DND-41 (cell line): Measurements from ENCODE around the gene LHPP.

ENCODE experiments used
- CTCF ChIP-seq: IDR thresholded peaks from 2 replicates; pipeline ENCODE4 v1.5.1; 2012; ENCODE audit warnings: borderline replicate concordance, low read length, moderate library complexity, mild to moderate bottlenecking; ENCODE audit not compliant: poor library complexity, severe bottlenecking; ENCODE audit errors: extremely low read depth
- EZH2 ChIP-seq: IDR thresholded peaks from 3 replicates; pipeline ENCODE4 v1.6.1; 2012; ENCODE audit warnings: borderline replicate concordance, low read depth, mild to moderate bottlenecking, moderate library complexity, low read length, inconsistent platforms; ENCODE audit not compliant: severe bottlenecking

- TF ChIP-seq CTCF, result no peak
- TF ChIP-seq EZH2, result no peak
These were observed 9.2 kb downstream of the LHPP start for GRCh38 chr10:124470544-124471434.
